Fibroblast of pulmonary artery (primary cell): ENCODE measurements around the gene VMO1.

ENCODE experiments used
- DNase-seq: peaks from one replicate; pipeline ENCODE4 v3.0.0-alpha.2; 2010; ENCODE audit warnings: low read depth
- H3K4me3 ChIP-seq: replicated peaks from 2 replicates; pipeline ENCODE4 v1.5.1; 2011; ENCODE audit warnings: low read depth, mild to moderate bottlenecking, control low read depth, low read length, moderate library complexity
- TF ChIP-seq, protein P1 (sequence below): IDR thresholded peaks from 2 replicates; pipeline ENCODE4 v1.5.1; 2011; ENCODE audit warnings: mild to moderate bottlenecking, control low read depth, low read length, inconsistent platforms; ENCODE audit errors: missing control alignments

Gene VMO1

DNA sequence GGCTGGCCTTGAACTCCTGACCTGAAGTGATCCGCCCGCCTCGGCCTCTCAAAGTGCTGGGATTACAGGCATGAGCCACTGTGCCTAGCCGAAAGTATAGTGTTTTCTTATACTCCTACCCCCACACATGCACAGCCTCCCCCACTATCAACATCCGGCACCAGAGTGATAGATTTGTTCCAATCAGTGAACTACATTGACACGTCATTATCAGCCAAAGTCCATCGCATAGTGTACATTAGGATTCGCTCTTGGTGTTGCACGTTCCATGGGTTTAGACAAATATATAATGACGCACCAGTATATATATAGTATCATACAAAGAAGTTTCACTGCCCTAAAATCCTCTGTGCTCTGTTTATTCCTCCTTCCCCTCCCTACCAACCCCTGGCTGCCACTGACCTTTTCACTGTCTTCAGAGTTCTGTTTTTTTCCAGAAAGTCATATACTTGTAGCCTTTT is 26.4 kb downstream of the VMO1 start:
- no peak overlapping the region for H3K4me3 ChIP-seq
- no peak for DNase-seq
- TF ChIP-seq, protein P1, sequence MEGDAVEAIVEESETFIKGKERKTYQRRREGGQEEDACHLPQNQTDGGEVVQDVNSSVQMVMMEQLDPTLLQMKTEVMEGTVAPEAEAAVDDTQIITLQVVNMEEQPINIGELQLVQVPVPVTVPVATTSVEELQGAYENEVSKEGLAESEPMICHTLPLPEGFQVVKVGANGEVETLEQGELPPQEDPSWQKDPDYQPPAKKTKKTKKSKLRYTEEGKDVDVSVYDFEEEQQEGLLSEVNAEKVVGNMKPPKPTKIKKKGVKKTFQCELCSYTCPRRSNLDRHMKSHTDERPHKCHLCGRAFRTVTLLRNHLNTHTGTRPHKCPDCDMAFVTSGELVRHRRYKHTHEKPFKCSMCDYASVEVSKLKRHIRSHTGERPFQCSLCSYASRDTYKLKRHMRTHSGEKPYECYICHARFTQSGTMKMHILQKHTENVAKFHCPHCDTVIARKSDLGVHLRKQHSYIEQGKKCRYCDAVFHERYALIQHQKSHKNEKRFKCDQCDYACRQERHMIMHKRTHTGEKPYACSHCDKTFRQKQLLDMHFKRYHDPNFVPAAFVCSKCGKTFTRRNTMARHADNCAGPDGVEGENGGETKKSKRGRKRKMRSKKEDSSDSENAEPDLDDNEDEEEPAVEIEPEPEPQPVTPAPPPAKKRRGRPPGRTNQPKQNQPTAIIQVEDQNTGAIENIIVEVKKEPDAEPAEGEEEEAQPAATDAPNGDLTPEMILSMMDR, result no peak

DNA sequence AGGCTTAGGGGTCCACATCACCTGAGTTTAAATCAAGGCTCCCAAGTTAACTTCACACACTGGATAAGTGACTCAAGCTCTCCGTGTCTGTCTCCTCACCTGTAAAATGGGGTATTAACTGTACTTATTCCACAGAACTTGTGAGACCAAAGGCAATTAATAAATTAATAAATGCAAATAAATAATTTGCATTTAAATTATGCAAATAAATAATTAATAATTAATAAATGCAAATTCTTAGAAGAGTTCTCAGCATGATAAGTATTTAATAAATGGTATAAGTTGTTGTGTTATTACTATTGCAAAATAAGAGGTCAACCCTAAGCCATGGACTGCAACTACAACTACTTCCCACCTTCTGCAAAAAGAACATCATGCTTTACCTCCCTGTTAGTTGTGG is 32.8 kb downstream of the VMO1 start:
- TF ChIP-seq, protein P1, result no peak
- no peak for DNase-seq

DNA sequence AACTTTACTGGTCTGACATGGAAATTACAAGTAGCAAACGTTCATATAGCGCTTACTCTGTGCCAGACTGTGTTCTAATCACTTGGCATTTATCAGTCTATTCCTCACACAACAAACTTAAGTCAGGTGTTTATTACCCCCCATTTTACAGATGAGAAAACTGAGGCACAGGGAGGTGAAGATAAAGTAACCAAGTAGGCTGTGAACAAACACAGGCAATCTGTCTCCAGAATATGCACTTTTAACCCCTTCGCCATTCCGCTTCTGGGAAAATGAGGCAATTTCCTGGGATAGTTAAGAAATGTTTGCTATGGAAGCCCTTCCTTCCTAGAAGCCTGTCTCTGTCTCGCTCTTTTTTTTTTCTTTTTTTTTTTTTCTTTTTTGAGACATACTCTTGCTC is 34.2 kb downstream of the VMO1 start:
- TF ChIP-seq, protein P1, result no peak
- DNase-seq, result peak; percentile 73
- no peak overlapping the region for H3K4me3 ChIP-seq

More for the DNA sequence above, 32.8 kb downstream of the VMO1 start:
- no peak overlapping the region for H3K4me3 ChIP-seq

DNA sequence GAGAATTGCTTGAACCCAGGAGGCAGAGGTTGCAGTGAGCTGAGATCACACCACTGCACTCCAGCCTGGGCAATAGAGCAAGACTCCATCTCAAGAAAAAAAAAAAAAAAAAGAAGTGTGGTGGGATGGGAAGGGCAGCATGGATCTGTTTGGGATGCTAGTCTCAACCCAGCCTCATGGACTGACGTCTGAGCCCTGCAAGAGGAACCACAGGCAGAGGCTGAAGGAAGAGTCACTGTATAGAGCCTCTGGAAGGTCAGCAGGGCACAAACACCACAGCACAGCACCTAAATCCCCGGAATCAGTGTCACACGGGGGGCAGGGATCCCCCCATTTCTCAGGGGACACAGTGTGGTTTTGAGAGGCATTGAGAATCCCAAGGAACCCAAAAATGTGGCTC is 35.6 kb downstream of the VMO1 start:
- no peak for DNase-seq
- no peak overlapping the region for H3K4me3 ChIP-seq
- TF ChIP-seq, protein P1, result no peak

DNA sequence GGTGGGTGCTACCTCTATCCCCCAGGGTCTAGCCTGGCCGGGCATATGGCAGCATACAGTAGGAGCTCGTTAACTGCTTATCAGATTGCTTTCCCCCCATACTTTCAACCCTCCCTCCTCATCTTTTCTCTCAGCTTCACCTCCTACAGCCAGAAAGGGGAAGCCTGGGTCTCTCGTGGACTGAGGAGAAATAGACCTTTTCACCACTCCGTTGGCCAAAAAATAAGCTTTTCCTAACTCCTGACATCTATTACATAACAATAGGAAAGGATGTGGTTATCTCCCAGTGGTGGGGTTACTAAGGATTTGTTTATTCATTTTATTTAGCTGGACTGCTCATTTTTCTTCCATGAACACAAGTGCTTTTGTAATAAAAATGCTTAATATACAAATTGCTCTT is 37.5 kb downstream of the VMO1 start:
- TF ChIP-seq, protein P1, result no peak
- DNase-seq, result peak; percentile 10
- H3K4me3 ChIP-seq, result no peak overlapping the region

DNA sequence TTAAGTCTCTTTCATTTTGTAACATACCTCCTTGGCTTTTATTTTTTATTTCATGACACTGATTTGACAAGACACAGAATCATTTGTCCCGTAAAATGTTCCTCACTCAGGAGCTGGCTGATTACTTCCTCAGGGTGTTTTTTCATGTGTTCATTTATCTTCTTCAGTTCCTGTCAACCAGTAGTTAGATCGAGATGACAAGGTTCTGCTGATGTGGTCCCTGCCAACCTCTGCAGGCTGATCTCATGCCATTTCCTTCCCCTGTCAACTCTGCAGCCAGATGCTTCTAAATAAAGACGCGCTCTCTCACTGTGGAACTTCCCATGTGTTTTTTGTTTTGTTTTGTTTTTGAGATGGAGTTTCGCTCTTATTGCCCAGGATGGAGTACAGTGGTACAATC is 38.3 kb downstream of the VMO1 start:
- peak; percentile 11 for DNase-seq
- TF ChIP-seq, protein P1, result no peak
- no peak overlapping the region for H3K4me3 ChIP-seq
